ENCODE data around the gene FAM13B.
"Not testable (repeated sequence)": the region's sequence is repeated elsewhere in the genome, so short reads cannot be mapped to it uniquely, and the experiment has no call there.

FAM13B gene

DNA sequence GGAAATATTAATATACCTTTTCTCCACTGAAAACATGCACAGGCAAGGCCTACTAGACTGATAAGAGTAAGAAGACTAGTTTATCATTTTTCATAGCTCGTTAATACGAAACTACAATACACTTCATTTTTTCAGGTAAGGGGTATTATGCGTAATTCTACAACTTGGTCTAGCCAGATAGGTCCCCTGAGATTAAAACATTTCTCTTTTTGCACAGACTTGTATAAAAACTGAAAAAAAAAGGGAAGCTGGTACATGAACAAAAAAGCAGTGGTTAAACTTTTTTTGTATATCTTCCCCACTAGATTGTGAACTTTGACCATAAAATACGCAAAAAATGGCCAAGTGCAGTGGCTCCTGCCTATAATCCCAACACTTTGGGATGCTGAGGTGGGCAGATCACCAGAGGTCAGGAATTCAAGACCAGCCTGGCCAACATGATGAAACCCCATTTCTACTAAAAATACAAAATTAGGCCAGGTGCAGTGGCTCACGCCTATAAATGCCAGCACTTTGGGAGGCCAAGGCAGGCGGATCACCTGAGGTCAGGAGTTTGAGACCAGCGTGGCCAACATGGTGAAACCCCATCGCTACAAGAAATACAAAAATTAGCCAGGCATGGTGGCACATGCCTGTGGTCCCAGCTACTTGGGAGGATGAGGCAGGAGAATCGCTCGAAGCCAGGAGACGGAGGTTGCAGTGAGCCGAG lies 4.5 kb downstream of the FAM13B start:
- H3K27me3 ChIP-seq (ENCODE audit: low read depth); H3K4me1 ChIP-seq; H3K4me3 ChIP-seq; in situ Hi-C loops (cut with MboI; ENCODE audit: low sequenced_read_pairs); H3K9me3 ChIP-seq; DNase-seq (ENCODE audit: low spot score in 2 of 2); H3K36me3 ChIP-seq (replicated peaks): not testable (repeated sequence)

DNA sequence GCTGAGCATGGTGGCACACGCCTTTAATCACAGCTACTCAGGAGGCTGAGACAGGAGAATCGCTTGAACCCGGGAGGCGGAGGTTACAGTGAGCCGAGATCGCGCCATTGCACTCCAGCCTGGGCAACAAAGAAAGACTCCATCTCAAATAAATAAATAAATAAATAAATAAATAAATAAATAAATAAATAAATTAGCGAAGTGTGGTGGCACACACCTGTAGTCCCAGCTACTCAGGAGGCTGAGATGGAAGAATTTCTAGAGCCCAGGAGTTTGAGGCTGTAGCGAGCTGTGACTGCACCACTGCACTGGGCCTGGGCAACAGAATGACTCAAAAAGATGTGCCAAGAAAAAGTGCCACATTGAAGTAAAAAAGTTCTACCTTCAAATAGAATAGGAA lies 6.1 kb downstream of the FAM13B start:
- H3K36me3 ChIP-seq (replicated peaks); in situ Hi-C loops (cut with MboI; ENCODE audit: low sequenced_read_pairs); H3K4me1 ChIP-seq; H3K9me3 ChIP-seq; H3K4me3 ChIP-seq; H3K27me3 ChIP-seq (ENCODE audit: low read depth); DNase-seq (ENCODE audit: low spot score in 2 of 2): not testable (repeated sequence)

DNA sequence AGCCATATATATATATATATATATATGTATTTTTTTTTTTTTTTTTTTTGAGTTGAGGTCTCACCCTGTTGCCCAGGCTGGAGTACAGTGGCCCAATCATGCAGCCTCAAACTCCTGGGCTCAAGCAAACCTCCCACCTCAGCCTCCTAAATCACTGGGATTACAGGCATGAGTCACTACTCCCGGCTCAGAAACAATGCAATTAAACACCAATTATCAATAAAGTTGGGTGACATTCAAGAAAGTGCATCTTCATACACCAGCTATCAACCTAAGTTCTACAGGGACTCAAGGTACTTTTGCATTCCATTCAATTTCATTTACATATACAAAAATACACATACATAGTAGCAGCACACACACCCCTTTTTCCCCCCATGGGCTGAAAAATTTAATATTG lies 7.6 kb downstream of the FAM13B start:
- H3K27me3 ChIP-seq (ENCODE audit: low read depth), result no peaks in the 10 kb centered on the region
- peaks cover 2% of the 10 kb centered on the region; the same call in 1 of the 2 replicates for H3K36me3 ChIP-seq (replicated peaks)
- H3K4me3 ChIP-seq, result no peak overlapping the region
- in situ Hi-C loops (cut with MboI; ENCODE audit: low sequenced_read_pairs), result no loop called here
- no peaks in the 10 kb centered on the region for H3K9me3 ChIP-seq
- peaks cover 10% of the 10 kb centered on the region for H3K4me1 ChIP-seq
- DNase-seq (ENCODE audit: low spot score in 2 of 2), result no peak

DNA sequence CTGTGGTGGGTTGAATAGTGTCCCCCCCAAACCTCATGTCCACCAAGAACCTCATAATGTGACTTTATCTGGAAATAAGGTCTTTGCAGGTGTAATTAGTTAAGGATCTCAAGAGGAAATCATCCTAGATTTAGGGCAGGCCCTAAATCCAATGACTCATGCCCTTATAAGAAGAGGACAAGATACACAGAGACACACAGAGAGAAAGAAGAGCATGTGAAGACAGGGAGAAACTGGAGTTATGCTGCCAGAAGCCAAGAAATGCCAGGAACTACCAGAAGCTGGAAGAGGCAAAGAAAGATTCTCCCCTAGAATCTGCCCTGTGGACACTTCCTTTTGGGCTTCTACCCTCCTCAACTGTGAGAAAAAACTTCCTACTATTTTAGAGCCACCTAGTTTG lies 8.8 kb downstream of the FAM13B start:
- Histone ChIP-seq H3K4me3 (no peak overlapping the region), H3K9me3 (no peaks in the 10 kb centered on the region), H3K27me3 (ENCODE audit: low read depth) (no peaks in the 10 kb centered on the region), H3K36me3 (replicated peaks) (peaks cover 6% of the 10 kb centered on the region), H3K4me1 (peaks cover 7% of the 10 kb centered on the region)
- DNase-seq (ENCODE audit: low spot score in 2 of 2), result no peak
- in situ Hi-C loops (cut with MboI; ENCODE audit: low sequenced_read_pairs), result no loop called here

DNA sequence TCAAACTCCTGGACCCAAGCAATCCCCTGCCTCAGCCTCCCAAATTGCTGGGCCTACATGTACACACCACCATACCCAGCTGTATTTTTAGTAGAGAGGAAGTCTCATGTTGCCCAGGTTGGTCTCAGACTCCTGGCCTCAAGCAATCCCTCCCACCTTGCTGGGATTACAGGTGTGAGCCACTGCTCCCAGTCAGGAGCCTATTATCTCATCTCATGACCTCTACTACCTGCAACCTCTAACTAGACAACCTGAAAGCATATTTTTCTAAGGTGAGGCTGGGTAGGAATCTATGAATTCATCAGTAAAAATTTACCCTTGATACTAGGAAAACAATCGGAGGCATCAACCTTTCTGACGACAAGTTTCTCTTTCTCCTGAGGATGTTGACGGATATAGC lies 10.0 kb downstream of the FAM13B start:
- H3K9me3 ChIP-seq, result no peaks in the 10 kb centered on the region
- no peak overlapping the region for H3K4me3 ChIP-seq
- H3K4me1 ChIP-seq, result peaks cover 7% of the 10 kb centered on the region
- DNase-seq (ENCODE audit: low spot score in 2 of 2), result no peak
- no peaks in the 10 kb centered on the region for H3K27me3 ChIP-seq (ENCODE audit: low read depth)
- in situ Hi-C loops (cut with MboI; ENCODE audit: low sequenced_read_pairs), result no loop called here
- H3K36me3 ChIP-seq (replicated peaks), result peaks cover 19% of the 10 kb centered on the region

DNA sequence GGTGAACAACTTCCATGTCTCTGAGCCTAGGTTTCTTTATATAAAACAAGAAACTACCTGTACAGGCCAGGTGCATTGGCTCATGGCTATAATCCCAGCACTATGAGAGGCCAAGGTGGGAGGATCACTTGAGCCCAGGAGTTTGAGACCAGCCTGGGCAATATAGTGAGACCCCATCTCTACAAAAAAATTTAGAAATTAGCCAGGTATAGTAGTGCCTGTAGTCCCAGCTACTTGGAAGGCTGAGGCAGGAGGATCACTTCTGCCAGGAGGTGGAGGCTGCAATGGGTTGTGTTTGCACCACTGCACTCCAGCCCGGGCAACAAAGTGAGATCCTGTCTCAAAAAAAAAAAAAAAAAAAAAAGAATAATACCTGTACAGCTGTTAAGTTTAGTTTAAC lies 11.1 kb downstream of the FAM13B start:
- Histone ChIP-seq H3K4me1 (peaks cover 9% of the 10 kb centered on the region), H3K36me3 (replicated peaks) (peaks cover 26% of the 10 kb centered on the region), H3K9me3 (no peaks in the 10 kb centered on the region), H3K27me3 (ENCODE audit: low read depth) (no peaks in the 10 kb centered on the region), H3K4me3 (no peak overlapping the region)
- no peak for DNase-seq (ENCODE audit: low spot score in 2 of 2)
- in situ Hi-C loops (cut with MboI; ENCODE audit: low sequenced_read_pairs), result no loop called here

DNA sequence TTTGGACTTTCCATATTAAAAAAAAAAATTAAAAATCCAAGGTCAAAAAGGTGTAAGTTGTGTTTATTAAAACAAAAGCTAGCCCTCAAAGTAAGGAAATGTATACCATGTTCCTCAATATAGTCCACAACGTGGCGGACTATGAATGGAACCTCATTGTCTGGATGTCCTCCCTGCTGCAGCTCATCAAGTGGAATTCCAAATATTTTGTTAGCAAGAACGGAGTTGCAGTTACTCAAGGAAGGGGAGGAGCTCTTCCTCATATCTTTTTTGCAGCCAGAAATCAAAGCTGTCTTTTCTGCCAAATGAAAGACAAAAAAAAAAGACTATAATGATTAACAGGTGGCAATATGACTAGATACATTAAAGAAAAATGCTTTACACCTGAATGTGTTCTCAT lies 14.0 kb downstream of the FAM13B start:
- in situ Hi-C loops (cut with MboI; ENCODE audit: low sequenced_read_pairs), result no loop called here
- no peak for DNase-seq (ENCODE audit: low spot score in 2 of 2)

DNA sequence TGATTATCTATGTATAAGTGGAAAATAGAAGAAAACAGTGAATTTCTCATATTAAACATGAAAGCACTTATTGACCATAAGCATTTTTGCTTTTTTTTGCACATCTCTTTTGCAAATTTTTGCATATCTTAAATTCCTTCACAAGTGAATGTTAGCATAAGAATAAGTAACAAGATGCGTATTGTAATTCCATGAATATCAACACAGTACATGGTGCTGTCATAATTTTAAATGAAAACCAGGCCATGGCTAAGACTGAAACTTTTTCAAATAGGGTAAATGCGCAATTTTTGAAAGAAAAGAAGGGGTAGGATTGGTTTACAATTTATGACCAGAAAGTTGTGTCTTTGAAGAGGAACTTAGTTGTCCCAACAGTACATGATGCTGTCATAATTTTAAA lies 17.0 kb downstream of the FAM13B start:
- Histone ChIP-seq H3K27me3 (ENCODE audit: low read depth) (no peaks in the 10 kb centered on the region), H3K9me3 (no peaks in the 10 kb centered on the region), H3K4me1 (peaks cover 15% of the 10 kb centered on the region), H3K36me3 (replicated peaks) (peaks cover 31% of the 10 kb centered on the region), H3K4me3 (no peak overlapping the region)
- in situ Hi-C loops (cut with MboI; ENCODE audit: low sequenced_read_pairs), result no loop called here
- peak in 1 of 2 experiments; percentile 32 for DNase-seq (ENCODE audit: low spot score in 2 of 2)

More for the DNA sequence above, 14.0 kb downstream of the FAM13B start:
- no peak overlapping the region for H3K4me3 ChIP-seq
- peaks cover 31% of the 10 kb centered on the region for H3K36me3 ChIP-seq (replicated peaks)
- no peaks in the 10 kb centered on the region for H3K9me3 ChIP-seq
- H3K4me1 ChIP-seq, result peaks cover 20% of the 10 kb centered on the region
- H3K27me3 ChIP-seq (ENCODE audit: low read depth), result no peaks in the 10 kb centered on the region

DNA sequence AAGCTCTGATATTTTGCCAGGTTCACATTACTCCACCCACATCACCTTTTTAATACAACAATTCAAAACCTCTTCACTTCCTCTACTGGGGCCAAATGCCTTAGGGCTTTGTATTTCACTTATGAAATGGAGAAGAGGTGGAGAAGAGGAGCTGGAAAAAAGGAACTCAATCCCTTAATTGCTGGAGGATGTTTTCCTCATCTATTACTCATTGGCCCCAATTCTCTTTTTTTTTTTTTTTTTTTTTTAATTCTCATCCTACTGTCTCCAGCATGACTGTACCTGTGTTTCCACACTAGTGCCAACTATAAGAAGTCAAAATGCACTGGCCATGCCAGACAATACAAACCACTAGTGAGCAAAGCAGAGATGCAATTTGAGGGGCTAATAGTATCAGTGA lies 20.9 kb downstream of the FAM13B start:
- Histone ChIP-seq H3K9me3 (no peaks in the 10 kb centered on the region), H3K4me1 (peaks cover 13% of the 10 kb centered on the region), H3K36me3 (replicated peaks) (peaks cover 21% of the 10 kb centered on the region), H3K4me3 (no peak overlapping the region), H3K27me3 (ENCODE audit: low read depth) (no peaks in the 10 kb centered on the region)
- no peak for DNase-seq (ENCODE audit: low spot score in 2 of 2)
- in situ Hi-C loops (cut with MboI; ENCODE audit: low sequenced_read_pairs), result no loop called here

DNA sequence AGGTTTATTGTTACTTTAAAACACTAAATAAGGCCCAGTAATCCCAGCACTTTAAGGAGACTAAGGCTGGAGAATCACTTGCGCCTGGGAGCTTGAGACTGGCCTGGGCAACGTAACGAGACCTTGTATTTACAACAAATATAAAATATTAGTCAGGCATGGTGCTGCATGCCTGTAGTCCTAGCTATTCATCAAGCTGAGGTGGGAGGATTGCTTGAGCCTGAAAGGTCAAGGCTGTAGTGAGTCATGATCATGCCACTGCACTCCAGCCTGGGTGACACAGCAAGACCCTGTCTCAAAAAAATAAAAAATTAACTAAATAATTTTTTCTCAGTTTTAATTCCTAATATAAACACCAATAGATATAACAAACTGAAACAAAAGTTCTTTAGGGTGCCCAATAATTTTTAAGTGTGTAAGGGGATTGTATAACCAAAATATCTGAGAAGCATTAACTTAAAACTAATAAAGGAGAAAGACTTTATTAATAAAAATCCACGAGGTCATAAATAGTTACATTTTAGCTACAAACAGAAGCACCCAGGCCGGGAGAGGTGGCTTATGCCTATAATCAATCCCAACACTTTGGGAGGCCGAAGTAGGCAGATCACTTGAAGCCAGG lies 32.7 kb downstream of the FAM13B start:
- H3K4me3 ChIP-seq, result no peak overlapping the region
- no peaks in the 10 kb centered on the region for H3K27me3 ChIP-seq (ENCODE audit: low read depth)
- peaks cover 8% of the 10 kb centered on the region for H3K4me1 ChIP-seq
- DNase-seq (ENCODE audit: low spot score in 2 of 2), result no peak
- in situ Hi-C loops (cut with MboI; ENCODE audit: low sequenced_read_pairs), result no loop called here
- no peaks in the 10 kb centered on the region for H3K9me3 ChIP-seq
- H3K36me3 ChIP-seq (replicated peaks), result peaks cover 7% of the 10 kb centered on the region

DNA sequence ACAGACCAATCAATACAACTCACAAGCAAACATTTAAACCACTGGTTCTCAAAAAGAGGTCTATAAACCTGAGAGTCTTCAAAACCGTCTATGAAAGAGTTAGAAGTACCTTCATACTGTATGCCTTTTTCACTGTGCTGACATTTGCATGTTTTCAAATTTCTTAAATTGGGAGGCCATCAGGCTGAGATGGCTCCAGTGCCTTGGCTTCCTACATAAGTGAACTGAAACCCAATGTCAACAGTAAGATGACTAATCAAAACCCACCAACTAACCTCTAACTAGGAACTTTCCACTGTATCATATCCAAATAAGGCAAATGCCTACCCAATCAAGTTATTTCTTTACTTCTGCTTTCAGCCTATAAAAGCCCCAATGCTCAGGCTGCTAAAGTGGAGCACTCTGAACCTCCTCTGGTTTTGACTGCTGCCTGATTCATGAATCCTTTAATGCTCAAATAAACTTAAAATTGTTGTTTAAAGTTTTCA lies 35.1 kb downstream of the FAM13B start:
- H3K4me3 ChIP-seq, result no peak overlapping the region
- no peaks in the 10 kb centered on the region for H3K9me3 ChIP-seq
- H3K4me1 ChIP-seq, result peaks cover 20% of the 10 kb centered on the region
- no peaks in the 10 kb centered on the region for H3K27me3 ChIP-seq (ENCODE audit: low read depth)
- in situ Hi-C loops (cut with MboI; ENCODE audit: low sequenced_read_pairs), result no loop called here
- H3K36me3 ChIP-seq (replicated peaks), result peaks cover 3% of the 10 kb centered on the region
- no peak for DNase-seq (ENCODE audit: low spot score in 2 of 2)

DNA sequence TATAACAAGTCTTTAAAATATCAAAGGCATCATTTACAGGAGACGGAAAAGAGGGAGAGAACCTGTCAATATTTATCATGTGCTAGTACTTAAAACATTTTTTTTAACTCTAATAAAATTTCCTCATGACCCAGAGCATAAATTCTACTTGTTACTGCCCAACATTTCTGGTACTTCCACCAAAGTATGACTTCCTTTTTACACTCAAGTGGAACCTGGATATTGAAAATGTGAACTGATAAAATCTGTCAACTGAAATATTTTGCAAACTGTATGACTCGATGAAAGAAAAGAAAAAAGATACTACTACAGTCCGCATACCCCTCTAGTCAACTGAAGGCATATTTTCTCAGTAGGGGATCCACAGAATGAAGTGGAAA lies 37.1 kb downstream of the FAM13B start:
- H3K36me3 ChIP-seq (replicated peaks), result peaks cover 3% of the 10 kb centered on the region
- in situ Hi-C loops (cut with MboI; ENCODE audit: low sequenced_read_pairs), result no loop called here
- no peak overlapping the region for H3K4me3 ChIP-seq

DNA sequence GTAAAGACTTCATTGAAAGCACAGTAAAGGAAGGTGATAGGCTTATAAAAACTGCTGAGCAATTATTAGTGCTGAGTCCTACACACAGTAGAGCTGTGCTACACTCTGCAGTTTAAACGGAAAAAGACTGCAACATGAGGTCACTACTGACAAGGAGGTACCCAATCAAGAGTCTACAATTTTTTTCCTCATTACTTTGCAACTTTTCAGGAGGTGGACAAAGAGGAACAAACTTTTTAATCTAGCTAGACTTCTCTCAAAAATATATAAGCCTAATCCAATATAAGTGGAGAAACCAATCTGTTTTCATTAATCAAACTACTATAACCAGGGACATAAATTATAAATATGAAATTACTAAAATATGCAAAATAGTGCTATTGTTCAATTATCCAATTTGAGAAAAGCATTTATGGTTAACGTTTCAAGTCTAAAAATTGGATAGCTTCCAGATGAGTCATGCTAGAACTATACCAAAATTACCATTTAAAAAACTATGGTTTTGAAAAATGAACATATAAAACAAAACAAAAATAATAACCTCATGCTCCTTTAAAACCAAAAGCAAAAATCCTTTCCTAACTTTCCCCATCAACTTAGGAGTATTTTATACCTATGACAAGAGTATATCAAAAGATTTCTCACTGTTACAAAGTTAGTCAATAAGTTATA lies 37.7 kb downstream of the FAM13B start:
- no peaks in the 10 kb centered on the region for H3K27me3 ChIP-seq (ENCODE audit: low read depth)
- H3K9me3 ChIP-seq, result no peaks in the 10 kb centered on the region
- DNase-seq (ENCODE audit: low spot score in 2 of 2), result peak in 1 of 2 experiments; percentile 6
- peaks cover 3% of the 10 kb centered on the region for H3K36me3 ChIP-seq (replicated peaks)
- H3K4me1 ChIP-seq, result peaks cover 20% of the 10 kb centered on the region
- no peak overlapping the region for H3K4me3 ChIP-seq
- in situ Hi-C loops (cut with MboI; ENCODE audit: low sequenced_read_pairs), result no loop called here

More for the DNA sequence above, 37.1 kb downstream of the FAM13B start:
- DNase-seq (ENCODE audit: low spot score in 2 of 2), result no peak
- H3K9me3 ChIP-seq, result no peaks in the 10 kb centered on the region
- no peaks in the 10 kb centered on the region for H3K27me3 ChIP-seq (ENCODE audit: low read depth)
- H3K4me1 ChIP-seq, result peaks cover 20% of the 10 kb centered on the region

DNA sequence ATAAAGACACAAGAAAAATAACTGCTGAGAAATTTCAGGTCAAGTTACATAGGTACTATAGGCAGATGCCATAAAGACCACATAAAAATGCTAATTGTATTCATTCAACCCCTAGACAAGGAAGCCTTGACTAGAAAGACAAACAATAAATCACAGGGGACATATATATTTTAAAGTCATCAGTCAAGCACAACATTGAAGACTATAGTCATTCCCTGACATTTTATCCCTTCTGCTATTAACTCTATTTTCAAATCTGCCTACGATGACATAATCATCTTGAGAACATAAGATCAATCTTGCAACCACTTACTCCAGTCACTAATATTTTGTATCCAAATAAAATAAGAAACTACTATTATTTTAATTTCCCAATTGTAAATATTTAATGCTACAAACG lies 38.3 kb downstream of the FAM13B start:
- H3K36me3 ChIP-seq (replicated peaks), result peaks cover 3% of the 10 kb centered on the region
- in situ Hi-C loops (cut with MboI; ENCODE audit: low sequenced_read_pairs), result no loop called here
- H3K9me3 ChIP-seq, result no peaks in the 10 kb centered on the region
- DNase-seq (ENCODE audit: low spot score in 2 of 2), result peak in 1 of 2 experiments; percentile 69
- H3K4me1 ChIP-seq, result peaks cover 20% of the 10 kb centered on the region
- H3K4me3 ChIP-seq, result no peak overlapping the region
- H3K27me3 ChIP-seq (ENCODE audit: low read depth), result no peaks in the 10 kb centered on the region

All from HAP-1 (cell line).